Activated CD4-positive, alpha-beta T cell treated with anti-CD3 and anti-CD28 coated beads for 36 hours (primary cell): ENCODE measurements around the gene CTSE. TPM values are rescaled to one million over a fixed set of nuclear protein-coding genes. Genes with fewer than 3 reads are reported as not detected.

ENCODE experiments used
- ATAC-seq: fragments of 200-7000 bp; cut with Tn5 transposase; one replicate; pipeline ENCODE4 v1.10.0; 2021; ENCODE audit warnings: mild to moderate bottlenecking, moderate library complexity
- CTCF ChIA-PET: fragments of 350-600 bp; sonication (Branson Sonifier 250); formaldehyde crosslinking; loops from one replicate; lab custom pipeline; 2021; ENCODE audit warnings: antibody characterized with exemption; lab: Charles Lee
- POLR2A ChIA-PET: fragments of 350-600 bp; sonication (Branson Sonifier 250); formaldehyde crosslinking; loops from one replicate; lab custom pipeline; 2021; ENCODE audit warnings: antibody characterized with exemption, inconsistent platforms; lab: Charles Lee
- DNase-seq: peaks from one replicate; pipeline ENCODE4 v3.0.0-alpha.2; 2020
- H3K27ac Mint-ChIP-seq: one replicate; pipeline ENCODE4 v1.8.0; 2021; ENCODE audit warnings: mixed read lengths
- H3K27me3 Mint-ChIP-seq: one replicate; pipeline ENCODE4 v1.8.0; 2021; ENCODE audit warnings: mixed read lengths
- H3K36me3 Mint-ChIP-seq: one replicate; pipeline ENCODE4 v1.8.0; 2021; ENCODE audit warnings: low read depth, mixed read lengths
- H3K4me1 Mint-ChIP-seq: one replicate; pipeline ENCODE4 v1.8.0; 2021; ENCODE audit warnings: mixed read lengths
- H3K4me3 Mint-ChIP-seq: one replicate; pipeline ENCODE4 v1.8.0; 2021; ENCODE audit warnings: mild to moderate bottlenecking, moderate library complexity, mixed read lengths
- H3K9me3 Mint-ChIP-seq: one replicate; pipeline ENCODE4 v1.8.0; 2021; ENCODE audit warnings: low read depth, mixed read lengths
- intact Hi-C, 2 experiments: fragments of 100-400 bp; cut with DNase I in 1 of 2; cut with micrococcal nuclease in 1 of 2; formaldehyde crosslinking; loops; one replicate each; pipeline versions ENCODE4 v1.14.2 to v1.15.1; 2022 to 2024; cut with DNase I, micrococcal nuclease
- total RNA-seq, 2 experiments: library from RNA; stranded (reverse); gene quantifications; one replicate each; pipeline ENCODE4 v1.2.3, GENCODE V29; 2021

The CTSE gene
- total RNA-seq, 2 experiments from 2014 or later: not detected

DNA sequence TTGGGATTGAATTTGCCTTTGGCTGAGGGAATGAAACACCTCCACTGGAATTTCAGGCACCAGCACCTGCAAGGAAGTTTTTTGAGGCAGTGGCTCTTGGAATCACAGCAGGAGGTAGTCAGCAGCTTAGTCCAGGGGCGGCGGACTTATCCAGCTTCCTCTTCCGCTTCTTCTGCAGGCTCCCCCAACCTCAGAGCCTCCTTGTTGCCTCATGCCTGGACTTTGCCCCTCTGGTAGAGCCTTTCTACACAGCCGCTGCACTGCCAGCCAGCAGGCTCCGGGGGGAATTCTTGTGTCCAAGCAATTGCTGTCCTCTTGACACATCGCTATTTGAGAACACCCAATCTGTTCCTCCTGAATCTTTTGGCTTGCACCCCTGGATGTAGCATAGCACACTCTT, 24.9 kb upstream of the CTSE start:
- ChIA-PET CTCF (no interaction called here), POLR2A (no interaction called here)
- peaks cover 5% of the 10 kb centered on the region for H3K27me3 Mint-ChIP-seq
- intact Hi-C loops: no loop called here
- H3K4me1 Mint-ChIP-seq: peaks cover 41% of the 10 kb centered on the region
- no peak overlapping the region for H3K4me3 Mint-ChIP-seq
- DNase-seq (no peak), ATAC-seq (no peak)
- no peaks in the 10 kb centered on the region for H3K9me3 Mint-ChIP-seq
- H3K36me3 Mint-ChIP-seq: no peaks in the 10 kb centered on the region
- H3K27ac Mint-ChIP-seq: no peak overlapping the region

GRCh38 chr1:206047271-206047670, 23.6 kb upstream of the CTSE start:
- DNase-seq (no peak), ATAC-seq (no peak)
- Mint-ChIP-seq H3K4me1 (peaks cover 30% of the 10 kb centered on the region), H3K9me3 (no peaks in the 10 kb centered on the region), H3K27ac (no peak overlapping the region), H3K27me3 (peaks cover 5% of the 10 kb centered on the region), H3K4me3 (no peak overlapping the region), H3K36me3 (no peaks in the 10 kb centered on the region)
- intact Hi-C loops: no loop called here
- POLR2A ChIA-PET: interaction anchor here (0.6 kb wide), 1 partner anchor 10 kb away, joined by 3 read pairs; no protein-coding TSS in a partner anchor
- CTCF ChIA-PET: no interaction called here

DNA sequence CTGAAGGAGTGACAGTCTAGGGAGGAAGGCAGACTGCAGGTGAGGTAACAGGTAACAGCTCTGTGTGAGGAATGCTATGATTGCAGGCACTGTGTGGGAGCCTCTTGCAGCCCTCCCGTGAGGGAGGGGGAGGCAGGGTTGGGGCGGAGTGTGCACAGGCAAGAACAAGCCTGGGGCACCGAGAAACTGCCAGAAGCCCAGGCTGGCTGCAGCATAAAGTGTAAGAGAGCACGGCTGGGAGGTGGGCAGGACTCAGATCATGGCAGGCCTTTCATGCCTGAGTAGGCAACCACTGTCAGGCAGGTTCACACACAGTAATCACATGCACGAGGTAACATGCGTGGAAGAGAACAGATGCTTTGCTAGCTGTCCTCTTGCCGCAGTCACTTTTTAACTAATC, 17.9 kb upstream of the CTSE start:
- ATAC-seq: no peak
- no peak overlapping the region for H3K4me3 Mint-ChIP-seq
- DNase-seq: no peak
- peaks cover 7% of the 10 kb centered on the region for H3K27me3 Mint-ChIP-seq
- no peaks in the 10 kb centered on the region for H3K36me3 Mint-ChIP-seq
- no peak overlapping the region for H3K27ac Mint-ChIP-seq
- intact Hi-C loops: no loop called here
- no peaks in the 10 kb centered on the region for H3K9me3 Mint-ChIP-seq
- CTCF ChIA-PET: no interaction called here
- peaks cover 16% of the 10 kb centered on the region for H3K4me1 Mint-ChIP-seq
- POLR2A ChIA-PET: no interaction called here

- Mint-ChIP-seq H3K36me3 (no peaks in the 10 kb centered on the region), H3K27me3 (peaks cover 10% of the 10 kb centered on the region), H3K9me3 (no peaks in the 10 kb centered on the region), H3K27ac (no peak overlapping the region), H3K4me1 (peaks cover 18% of the 10 kb centered on the region), H3K4me3 (no peak overlapping the region)
- intact Hi-C loops: no loop called here
- POLR2A ChIA-PET: no interaction called here
- DNase-seq: no peak
- CTCF ChIA-PET: interaction anchor here (1.0 to 1.5 kb wide), 2 partner anchors 9 to 10 kb away, joined by 3 read pairs; no protein-coding TSS in a partner anchor
- ATAC-seq: no peak
These were observed 16.6 kb upstream of the CTSE start for GRCh38 chr1:206040328-206040727.

- peaks cover 10% of the 10 kb centered on the region for H3K27me3 Mint-ChIP-seq
- ChIA-PET POLR2A (no interaction called here), CTCF (interaction anchor here (0.6 to 3.0 kb wide), 8 partner anchors 8 to 1183 kb away, joined by 3 to 15 read pairs (median 4); no protein-coding TSS in a partner anchor)
- H3K4me3 Mint-ChIP-seq: no peak overlapping the region
- DNase-seq: no peak
- no peaks in the 10 kb centered on the region for H3K36me3 Mint-ChIP-seq
- peaks cover 24% of the 10 kb centered on the region for H3K4me1 Mint-ChIP-seq
- intact Hi-C loops: no loop called here
- ATAC-seq: peak; percentile 53
- H3K27ac Mint-ChIP-seq: no peak overlapping the region
- H3K9me3 Mint-ChIP-seq: no peaks in the 10 kb centered on the region
These were observed 15.6 kb upstream of the CTSE start for GRCh38 chr1:206039046-206039973.

GRCh38 chr1:206037581-206037980, 13.9 kb upstream of the CTSE start:
- no peaks in the 10 kb centered on the region for H3K36me3 Mint-ChIP-seq
- intact Hi-C loops: no loop called here
- ATAC-seq (no peak), DNase-seq (no peak)
- ChIA-PET CTCF (interaction anchor here (0.9 to 3.0 kb wide), 5 partner anchors 11 to 68 kb away, joined by 4 to 15 read pairs (median 4); no protein-coding TSS in a partner anchor), POLR2A (interaction anchor here (0.6 kb wide), 1 partner anchor 10 kb away, joined by 3 read pairs; no protein-coding TSS in a partner anchor)
- H3K9me3 Mint-ChIP-seq: no peaks in the 10 kb centered on the region
- no peak overlapping the region for H3K4me3 Mint-ChIP-seq
- no peak overlapping the region for H3K27ac Mint-ChIP-seq
- peaks cover 24% of the 10 kb centered on the region for H3K4me1 Mint-ChIP-seq
- H3K27me3 Mint-ChIP-seq: peaks cover 16% of the 10 kb centered on the region

- intact Hi-C loops: no loop called here
- H3K9me3 Mint-ChIP-seq: no peaks in the 10 kb centered on the region
- CTCF ChIA-PET: interaction anchor here (0.9 to 3.0 kb wide), 6 partner anchors 10 to 78 kb away, joined by 4 to 15 read pairs (median 4); no protein-coding TSS in a partner anchor
These were observed 13.2 kb upstream of the CTSE start for GRCh38 chr1:206036663-206037455.

GRCh38 chr1:206035027-206035426, 11.3 kb upstream of the CTSE start:
- Mint-ChIP-seq H3K36me3 (no peaks in the 10 kb centered on the region), H3K4me3 (no peak overlapping the region), H3K9me3 (no peaks in the 10 kb centered on the region), H3K4me1 (peaks cover 27% of the 10 kb centered on the region), H3K27me3 (peaks cover 15% of the 10 kb centered on the region), H3K27ac (no peak overlapping the region)
- CTCF ChIA-PET: interaction anchor here (0.7 to 7.7 kb wide), 5 partner anchors 11 to 70 kb away, joined by 3 to 194 read pairs (median 3); no protein-coding TSS in a partner anchor
- intact Hi-C loops: no loop called here
- ATAC-seq (no peak), DNase-seq (peak; percentile 11)
- POLR2A ChIA-PET: no interaction called here

More at GRCh38 chr1:206036663-206037455, 13.2 kb upstream of the CTSE start:
- DNase-seq (peak; percentile 30), ATAC-seq (peak; percentile 68)
- Mint-ChIP-seq H3K4me3 (no peak overlapping the region), H3K36me3 (no peaks in the 10 kb centered on the region), H3K4me1 (peaks cover 24% of the 10 kb centered on the region), H3K27me3 (peaks cover 16% of the 10 kb centered on the region), H3K27ac (no peak overlapping the region)
- POLR2A ChIA-PET: interaction anchor here (0.6 kb wide), 1 partner anchor 11 kb away, joined by 3 read pairs; no protein-coding TSS in a partner anchor

- peaks cover 19% of the 10 kb centered on the region for H3K27me3 Mint-ChIP-seq
- POLR2A ChIA-PET: no interaction called here
- no peak overlapping the region for H3K27ac Mint-ChIP-seq
These were observed 8.9 kb upstream of the CTSE start for GRCh38 chr1:206032380-206033140.

GRCh38 chr1:206030714-206031113, 7.0 kb upstream of the CTSE start:
- CTCF ChIA-PET: interaction anchor here (0.6 to 7.7 kb wide), 22 partner anchors 9 to 431 kb away, joined by 3 to 194 read pairs (median 4); no protein-coding TSS in a partner anchor
- Mint-ChIP-seq H3K27me3 (peaks cover 21% of the 10 kb centered on the region), H3K36me3 (no peaks in the 10 kb centered on the region)

More at GRCh38 chr1:206032380-206033140, 8.9 kb upstream of the CTSE start:
- CTCF ChIA-PET: interaction anchor here (0.8 to 7.7 kb wide), 2 partner anchors 73 to 87 kb away, joined by 3 to 194 read pairs; no protein-coding TSS in a partner anchor
- ATAC-seq (no peak), DNase-seq (no peak)
- Mint-ChIP-seq H3K4me1 (peaks cover 15% of the 10 kb centered on the region), H3K4me3 (no peak overlapping the region), H3K36me3 (no peaks in the 10 kb centered on the region), H3K9me3 (no peaks in the 10 kb centered on the region)
- intact Hi-C loops: no loop called here

More at GRCh38 chr1:206030714-206031113, 7.0 kb upstream of the CTSE start:
- Mint-ChIP-seq H3K4me1 (peaks cover 10% of the 10 kb centered on the region), H3K27ac (no peak overlapping the region), H3K9me3 (no peaks in the 10 kb centered on the region), H3K4me3 (no peak overlapping the region)
- peak; percentile 98 for ATAC-seq
- POLR2A ChIA-PET: no interaction called here
- intact Hi-C loops: loop anchor here (1.0 kb wide), 2 partner anchors 76 to 111 kb away; no protein-coding TSS in a partner anchor
- DNase-seq: peak; percentile 87
